ENCODE measurements around the gene COA1. TPM values are rescaled to one million over a fixed set of nuclear protein-coding genes. Genes with fewer than 3 reads are reported as not detected.
"Not testable (repeated sequence)": the region's sequence is repeated elsewhere in the genome, so short reads cannot be mapped to it uniquely, and the experiment has no call there.

Gene COA1
- total RNA-seq, 1 donor from 2014 or later, result 55.5 TPM

- no peaks in the 10 kb centered on the region for H3K9me3 Mint-ChIP-seq (ENCODE audit: unreplicated experiment)
- H3K36me3 Mint-ChIP-seq (ENCODE audit: low read depth, unreplicated experiment), result peaks cover 8% of the 10 kb centered on the region
- H3K4me1 Mint-ChIP-seq (ENCODE audit: unreplicated experiment), result peaks cover 5% of the 10 kb centered on the region
- no peaks in the 10 kb centered on the region for H3K27me3 Mint-ChIP-seq (ENCODE audit: unreplicated experiment)
- H3K4me3 Mint-ChIP-seq (ENCODE audit: unreplicated experiment), result no peak overlapping the region
- no peak for TF ChIP-seq CTCF (IDR thresholded peaks at IDR 0.05; ENCODE audit: unreplicated experiment)
- DNase-seq (ENCODE audit: low spot score), result no peak
- H3K27ac Mint-ChIP-seq (ENCODE audit: unreplicated experiment), result no peak overlapping the region
These were observed 6.1 kb upstream of the COA1 start for GRCh38 chr7:43735403-43735801.

GRCh38 chr7:43734575-43735332 lies 5.4 kb upstream of the COA1 start:
- not testable (repeated sequence) for H3K27me3 Mint-ChIP-seq (ENCODE audit: unreplicated experiment); H3K9me3 Mint-ChIP-seq (ENCODE audit: unreplicated experiment); H3K27ac Mint-ChIP-seq (ENCODE audit: unreplicated experiment); H3K36me3 Mint-ChIP-seq (ENCODE audit: low read depth, unreplicated experiment); H3K4me1 Mint-ChIP-seq (ENCODE audit: unreplicated experiment); H3K4me3 Mint-ChIP-seq (ENCODE audit: unreplicated experiment); DNase-seq (ENCODE audit: low spot score)

- DNase-seq (ENCODE audit: low spot score); H3K9me3 Mint-ChIP-seq (ENCODE audit: unreplicated experiment); H3K27me3 Mint-ChIP-seq (ENCODE audit: unreplicated experiment); H3K27ac Mint-ChIP-seq (ENCODE audit: unreplicated experiment); H3K36me3 Mint-ChIP-seq (ENCODE audit: low read depth, unreplicated experiment); H3K4me3 Mint-ChIP-seq (ENCODE audit: unreplicated experiment): not testable (repeated sequence)
- peaks cover 13% of the 10 kb centered on the region for H3K4me1 Mint-ChIP-seq (ENCODE audit: unreplicated experiment)
These were observed 2.2 kb upstream of the COA1 start for GRCh38 chr7:43731494-43731893.

- DNase-seq (ENCODE audit: low spot score), result no peak
- no peaks in the 10 kb centered on the region for H3K9me3 Mint-ChIP-seq (ENCODE audit: unreplicated experiment)
- H3K4me1 Mint-ChIP-seq (ENCODE audit: unreplicated experiment), result peaks cover 13% of the 10 kb centered on the region
- peak overlapping the region; percentile 94 for H3K4me3 Mint-ChIP-seq (ENCODE audit: unreplicated experiment)
- H3K27ac Mint-ChIP-seq (ENCODE audit: unreplicated experiment), result peak overlapping the region; percentile 90
- H3K36me3 Mint-ChIP-seq (ENCODE audit: low read depth, unreplicated experiment), result peaks cover 3% of the 10 kb centered on the region
- TF ChIP-seq CTCF (IDR thresholded peaks at IDR 0.05; ENCODE audit: unreplicated experiment), result no peak
- no peaks in the 10 kb centered on the region for H3K27me3 Mint-ChIP-seq (ENCODE audit: unreplicated experiment)
These were observed 563 bp upstream of the COA1 start for GRCh38 chr7:43729924-43730248.

- Mint-ChIP-seq H3K4me1 (ENCODE audit: unreplicated experiment) (peaks cover 13% of the 10 kb centered on the region), H3K27me3 (ENCODE audit: unreplicated experiment) (no peaks in the 10 kb centered on the region), H3K27ac (ENCODE audit: unreplicated experiment) (no peak overlapping the region), H3K36me3 (ENCODE audit: low read depth, unreplicated experiment) (peaks cover 3% of the 10 kb centered on the region), H3K9me3 (ENCODE audit: unreplicated experiment) (no peaks in the 10 kb centered on the region), H3K4me3 (ENCODE audit: unreplicated experiment) (no peak overlapping the region)
- DNase-seq (ENCODE audit: low spot score), result no peak
- TF ChIP-seq CTCF (IDR thresholded peaks at IDR 0.05; ENCODE audit: unreplicated experiment), result no peak
These were observed 1.8 kb downstream of the COA1 start for GRCh38 chr7:43727494-43727893.

GRCh38 chr7:43727003-43727402 lies 2.3 kb downstream of the COA1 start:
- TF ChIP-seq CTCF (IDR thresholded peaks at IDR 0.05; ENCODE audit: unreplicated experiment), result no peak
- H3K4me3 Mint-ChIP-seq (ENCODE audit: unreplicated experiment), result no peak overlapping the region
- H3K27ac Mint-ChIP-seq (ENCODE audit: unreplicated experiment), result no peak overlapping the region
- H3K36me3 Mint-ChIP-seq (ENCODE audit: low read depth, unreplicated experiment), result peaks cover 3% of the 10 kb centered on the region
- no peak for DNase-seq (ENCODE audit: low spot score)
- H3K4me1 Mint-ChIP-seq (ENCODE audit: unreplicated experiment), result peaks cover 13% of the 10 kb centered on the region
- H3K27me3 Mint-ChIP-seq (ENCODE audit: unreplicated experiment), result no peaks in the 10 kb centered on the region
- H3K9me3 Mint-ChIP-seq (ENCODE audit: unreplicated experiment), result no peaks in the 10 kb centered on the region
